Esophagus muscularis mucosa (tissue), 4 donors: ENCODE results near the gene KCNH4. TPM values are rescaled to one million over a fixed set of nuclear protein-coding genes. Genes with fewer than 3 reads are reported as not detected.

Experiments
- DNase-seq: peaks from one replicate; pipeline ENCODE4 v3.0.0-alpha.2; 2017; ENCODE audit errors: extremely low spot score
- H3K27ac ChIP-seq, 4 donors: fragments of 200-600 bp; sonication (generic); replicated peaks in 1 of 4; 1 replicate in 3 of 4; 2 replicates in 1 of 4; pipeline ENCODE4 v1.5.1; 2016 to 2019; ENCODE audit warnings: mild to moderate bottlenecking in 1 of 4
- H3K27me3 ChIP-seq, 4 donors: fragments of 200-600 bp; sonication (generic); one replicate each; pipeline versions ENCODE4 v1.5.1 to v1.6.0; 2016 to 2019
- H3K36me3 ChIP-seq, 4 donors: fragments of 200-600 bp; sonication (generic); one replicate each; pipeline ENCODE4 v1.5.1; 2016 to 2019
- H3K4me1 ChIP-seq, 4 donors: fragments of 200-600 bp; sonication (generic); one replicate each; pipeline ENCODE4 v1.5.1; 2016 to 2019
- H3K4me3 ChIP-seq, 4 donors: fragments of 200-600 bp; sonication (generic); 1 replicate in 2 of 4; 2 replicates in 2 of 4; pipeline ENCODE4 v1.5.1; 2016 to 2019; ENCODE audit warnings: mild to moderate bottlenecking in 4 of 4, moderate library complexity in 1 of 4
- H3K9me3 ChIP-seq, 4 donors: fragments of 200-600 bp; sonication (generic); 1 replicate in 3 of 4; 2 replicates in 1 of 4; pipeline ENCODE4 v1.5.1; 2016 to 2019
- EP300 ChIP-seq: sonication (generic); formaldehyde crosslinking; IDR thresholded peaks from one replicate; pipeline ENCODE4 v1.6.1; 2017; ENCODE audit warnings: antibody characterized with exemption
- POLR2A ChIP-seq: fragments of 450-650 bp; IDR thresholded peaks from one replicate; pipeline ENCODE4 v1.6.1; 2017; ENCODE audit warnings: antibody characterized with exemption, moderate library complexity, mild to moderate bottlenecking, low read depth
- POLR2AphosphoS5 ChIP-seq, 2 donors: sonication (generic); formaldehyde crosslinking; IDR thresholded peaks; one replicate each; pipeline ENCODE4 v1.6.1; 2017; ENCODE audit warnings: antibody characterized with exemption in 2 of 2
- WGBS: methylation state at CpG from one replicate; pipeline ENCODE4 v1.1.5; 2018; 5-methylcytosine and 5-hydroxymethylcytosine counted together
- intact Hi-C: fragments of 100-400 bp; cut with DNase I; formaldehyde crosslinking; loops from one replicate; pipeline ENCODE4 v1.15.1; 2023
- total RNA-seq, 4 donors: library from RNA; depleted of rRNA; stranded (reverse); fragments of >200 nt; gene quantifications; one replicate each; pipeline versions ENCODE4 v1.1.0 to v1.2.1, GENCODE V29; 2016
- TF ChIP-seq, protein P1 (sequence below), 3 experiments: fragments of 200-600 bp in 2 of 3; fragments of 450-650 bp in 1 of 3; sonication (generic) in 2 of 3; IDR thresholded peaks; one replicate each; pipeline ENCODE4 v1.5.1; 2017 to 2019; ENCODE audit warnings: antibody characterized with exemption in 3 of 3, mild to moderate bottlenecking in 2 of 3, moderate library complexity in 1 of 3

The KCNH4 gene
- total RNA-seq, 4 donors from 2014 or later = 0.17 to 0.42 (median 0.26) TPM

DNA sequence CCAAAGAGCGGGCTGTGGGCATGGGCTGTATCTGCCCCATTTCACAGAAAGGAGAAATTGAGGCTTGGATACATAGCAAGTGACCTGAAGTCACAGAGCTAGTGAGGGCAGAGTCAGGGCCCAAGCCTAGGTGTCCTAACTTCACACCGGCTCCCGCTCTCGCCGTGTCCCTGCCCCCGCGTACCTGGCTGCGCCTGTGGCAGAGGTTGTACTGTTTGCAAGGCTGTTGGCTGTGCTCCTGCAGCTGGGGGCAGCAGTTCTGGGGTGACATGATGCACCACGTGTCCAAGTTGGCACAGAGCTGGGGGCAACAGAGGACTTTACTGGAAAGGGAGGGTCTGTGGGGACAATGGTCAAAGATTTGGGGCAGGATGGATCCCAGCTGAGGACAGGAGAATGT lies 71.9 kb downstream of the KCNH4 start:
- no peaks in the 10 kb centered on the region for H3K9me3 ChIP-seq
- 70% methylated on average over 2 of the region's 9 CpGs for WGBS
- intact Hi-C loops = no loop called here
- TF ChIP-seq EP300 (no peak), POLR2AphosphoS5 (IDR thresholded peaks at IDR 0.05) (no peak), POLR2A (no peak)
- TF ChIP-seq, protein P1, sequence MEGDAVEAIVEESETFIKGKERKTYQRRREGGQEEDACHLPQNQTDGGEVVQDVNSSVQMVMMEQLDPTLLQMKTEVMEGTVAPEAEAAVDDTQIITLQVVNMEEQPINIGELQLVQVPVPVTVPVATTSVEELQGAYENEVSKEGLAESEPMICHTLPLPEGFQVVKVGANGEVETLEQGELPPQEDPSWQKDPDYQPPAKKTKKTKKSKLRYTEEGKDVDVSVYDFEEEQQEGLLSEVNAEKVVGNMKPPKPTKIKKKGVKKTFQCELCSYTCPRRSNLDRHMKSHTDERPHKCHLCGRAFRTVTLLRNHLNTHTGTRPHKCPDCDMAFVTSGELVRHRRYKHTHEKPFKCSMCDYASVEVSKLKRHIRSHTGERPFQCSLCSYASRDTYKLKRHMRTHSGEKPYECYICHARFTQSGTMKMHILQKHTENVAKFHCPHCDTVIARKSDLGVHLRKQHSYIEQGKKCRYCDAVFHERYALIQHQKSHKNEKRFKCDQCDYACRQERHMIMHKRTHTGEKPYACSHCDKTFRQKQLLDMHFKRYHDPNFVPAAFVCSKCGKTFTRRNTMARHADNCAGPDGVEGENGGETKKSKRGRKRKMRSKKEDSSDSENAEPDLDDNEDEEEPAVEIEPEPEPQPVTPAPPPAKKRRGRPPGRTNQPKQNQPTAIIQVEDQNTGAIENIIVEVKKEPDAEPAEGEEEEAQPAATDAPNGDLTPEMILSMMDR (IDR thresholded peaks at IDR 0.05) = no peak
- H3K4me1 ChIP-seq = peaks cover 19 to 45% (median 35%) of the 10 kb centered on the region in 4 donors
- DNase-seq = no peak
- no peaks in the 10 kb centered on the region for H3K27me3 ChIP-seq
- peaks cover 4 to 63% (median 41%) of the 10 kb centered on the region in 4 donors for H3K36me3 ChIP-seq
- no peak overlapping the region for H3K27ac ChIP-seq
- H3K4me3 ChIP-seq = no peak overlapping the region

DNA sequence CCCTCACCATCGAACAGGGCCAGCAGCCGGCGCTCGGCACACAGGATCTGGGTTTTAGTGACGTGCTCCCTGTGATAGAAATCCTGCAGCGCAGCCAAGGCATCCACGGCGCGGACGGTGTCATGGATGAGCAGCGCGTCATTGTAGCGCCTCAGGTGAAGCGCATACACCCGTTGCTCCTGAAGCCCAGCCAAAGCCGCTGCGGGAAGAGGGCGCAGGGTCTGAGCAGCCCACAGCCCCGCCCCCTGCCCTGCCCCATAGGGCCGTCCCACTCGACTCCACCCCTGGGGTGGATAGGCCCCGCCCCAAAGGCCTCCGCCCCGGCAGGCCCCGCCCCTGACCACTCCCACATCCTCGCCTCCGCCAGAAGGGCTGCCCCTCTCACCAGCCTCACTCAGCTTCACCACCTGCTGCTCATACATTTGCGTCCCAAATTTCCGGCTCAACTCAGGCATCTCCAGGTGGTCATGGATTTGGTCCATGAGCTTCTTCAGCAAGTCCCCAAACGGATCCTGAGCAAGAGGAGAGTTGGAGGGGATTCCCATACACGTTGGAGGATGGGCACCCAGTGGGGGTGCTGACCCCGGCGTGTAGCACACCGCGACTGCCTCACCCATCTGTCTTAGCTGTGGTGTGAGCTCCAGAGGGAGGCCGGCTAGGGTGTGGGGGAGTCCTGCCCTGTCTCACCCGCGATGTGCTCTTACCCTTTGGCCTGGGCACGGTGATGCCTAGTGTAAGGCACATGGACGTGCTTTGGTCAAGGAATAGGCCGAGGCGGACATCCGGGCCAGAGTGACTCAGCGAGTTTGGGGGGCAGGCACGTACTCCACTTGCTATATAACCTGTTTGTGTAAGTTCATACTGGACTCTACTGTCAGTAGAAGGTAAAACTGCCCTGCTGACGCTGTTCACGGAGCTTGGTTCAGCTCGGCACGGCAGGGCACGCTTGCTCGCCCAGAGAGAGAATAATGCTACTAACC lies 73.1 kb downstream of the KCNH4 start:
- DNase-seq = no peak
- intact Hi-C loops = no loop called here
- TF ChIP-seq, protein P1 (IDR thresholded peaks at IDR 0.05) = no peak
- no peak for TF ChIP-seq POLR2A
- TF ChIP-seq EP300 = no peak
- TF ChIP-seq POLR2AphosphoS5 (IDR thresholded peaks at IDR 0.05) = no peak
- no peaks in the 10 kb centered on the region for H3K27me3 ChIP-seq
- H3K4me1 ChIP-seq = peaks cover 15 to 33% (median 28%) of the 10 kb centered on the region in 4 donors
- H3K36me3 ChIP-seq = peaks cover 9 to 64% (median 35%) of the 10 kb centered on the region in 4 donors
- H3K4me3 ChIP-seq = peak overlapping the region; percentile 3 to 50 (median 36)
- H3K9me3 ChIP-seq = no peaks in the 10 kb centered on the region
- no peak overlapping the region for H3K27ac ChIP-seq
- 63% methylated on average over 35 of the region's 51 CpGs for WGBS

DNA sequence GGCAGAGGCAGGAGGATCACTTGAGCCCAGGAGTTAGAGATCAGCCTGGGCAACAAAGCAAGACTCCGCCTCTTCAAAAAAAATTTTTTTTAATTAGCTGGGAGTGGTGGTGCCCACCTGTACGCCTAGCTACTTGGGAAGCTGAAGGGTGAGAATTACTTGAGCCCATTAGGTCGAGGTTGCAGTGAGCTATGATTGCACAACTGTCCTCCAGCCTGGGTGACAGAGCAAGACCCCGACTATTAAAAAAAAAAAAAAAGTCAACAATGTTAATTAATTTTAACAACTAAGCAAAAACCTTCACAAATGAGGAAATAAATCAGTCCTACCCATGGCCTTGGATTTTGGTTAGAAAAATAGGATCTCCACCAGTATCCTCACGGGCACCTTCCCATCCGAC lies 73.8 kb downstream of the KCNH4 start:
- Histone ChIP-seq H3K36me3 (peaks cover 9 to 67% (median 35%) of the 10 kb centered on the region in 4 donors), H3K4me3 (peak overlapping the region in 3 of 4 donors; percentile 33 to 50 (median 39))
- WGBS = 80% methylated on average over 6 of the region's 6 CpGs

More for the DNA sequence above, 73.8 kb downstream of the KCNH4 start:
- Histone ChIP-seq H3K4me1 (peaks cover 12 to 29% (median 23%) of the 10 kb centered on the region in 4 donors), H3K27ac (no peak overlapping the region), H3K9me3 (no peaks in the 10 kb centered on the region), H3K27me3 (no peaks in the 10 kb centered on the region)
- intact Hi-C loops = no loop called here
- DNase-seq = no peak
- no peak for TF ChIP-seq EP300
- TF ChIP-seq POLR2AphosphoS5 (IDR thresholded peaks at IDR 0.05) = no peak
- no peak for TF ChIP-seq POLR2A
- TF ChIP-seq, protein P1 (IDR thresholded peaks at IDR 0.05) = no peak

Other genes starting within 250 kb of the KCNH4 start
- gene CNP, start 214.3 kb downstream of the KCNH4 start, total RNA-seq = 100 to 1,000 TPM in 1 of 4 donors, 10 to 100 TPM in 3; 68.9 to 101 (median 78.5) TPM
- gene DNAJC7, start 163.7 kb downstream of the KCNH4 start, total RNA-seq = 10 to 100 TPM; 43.1 to 51.1 (median 44.4) TPM
- 10 to 100 TPM; 44.0 to 74.3 (median 59.0) TPM for gene NKIRAS2, start 161.1 kb downstream of the KCNH4 start, total RNA-seq
- gene C17orf113, start 130.5 kb downstream of the KCNH4 start, total RNA-seq = 1 to 10 TPM in 1 of 4 donors, under 1 TPM in 3; under 0.01 to 1.2 (median 0.67) TPM
- under 1 TPM in 2 of 4 donors, not detected in 2; 0.39 to 0.42 TPM for gene ZNF385C, start 82.7 kb downstream of the KCNH4 start, total RNA-seq
- 10 to 100 TPM in 3 of 4 donors, 1 to 10 TPM in 1; 9.6 to 11.7 (median 11.3) TPM for gene DHX58, start 68.4 kb downstream of the KCNH4 start, total RNA-seq
- gene KAT2A, start 59.8 kb downstream of the KCNH4 start, total RNA-seq = 10 to 100 TPM; 13.8 to 31.1 (median 21.8) TPM
- under 1 TPM in 2 of 4 donors, not detected in 2; 0.26 to 0.42 TPM for gene HSPB9, start 58.3 kb downstream of the KCNH4 start, total RNA-seq
- 100 to 1,000 TPM; 102 to 140 (median 128) TPM for gene RAB5C, start 26.2 kb downstream of the KCNH4 start, total RNA-seq
- not detected for gene HCRT, start 4.3 kb upstream of the KCNH4 start, total RNA-seq
- gene GHDC, start 13.4 kb upstream of the KCNH4 start, total RNA-seq = 10 to 100 TPM; 20.3 to 31.3 (median 22.0) TPM
- 10 to 100 TPM; 75.0 to 93.4 (median 85.2) TPM for gene STAT5B, start 95.2 kb upstream of the KCNH4 start, total RNA-seq
- 10 to 100 TPM; 42.4 to 97.0 (median 62.7) TPM for gene STAT5A, start 107.4 kb upstream of the KCNH4 start, total RNA-seq
- 100 to 1,000 TPM; 137 to 260 (median 211) TPM for gene STAT3, start 207.3 kb upstream of the KCNH4 start, total RNA-seq
- 1,000 to 10,000 TPM in 2 of 4 donors, 100 to 1,000 TPM in 2; 619 to 1,181 (median 1,019) TPM for gene CAVIN1, start 242.1 kb upstream of the KCNH4 start, total RNA-seq